ENCODE results near the gene TRPM3. TPM values are rescaled to one million over a fixed set of nuclear protein-coding genes. Genes with fewer than 3 reads are reported as not detected.

Gene TRPM3
- total RNA-seq, 1 experiment from 2014 or later = not detected

GRCh38 chr9:71042448-71042990 lies 78.9 kb downstream of the TRPM3 start:
- no peaks in the 10 kb centered on the region for H3K36me3 ChIP-seq (ENCODE audit: control insufficient read depth, insufficient read depth, low read length)
- H3K4me1 ChIP-seq = no peaks in the 10 kb centered on the region
- no peak for DNase-seq
- no peaks in the 10 kb centered on the region for H3K4me1 Mint-ChIP-seq (ENCODE audit: low read depth, unreplicated experiment)
- ChIA-PET POLR2A (no interaction called here), CTCF (no interaction called here)
- no peaks in the 10 kb centered on the region for H3K9me3 Mint-ChIP-seq (ENCODE audit: unreplicated experiment)
- TF ChIP-seq CTCF (IDR thresholded peaks at IDR 0.05; ENCODE audit: insufficient read depth in 1 of 2, low read depth in 1 of 2, low read length in 1 of 2, severe bottlenecking in 1 of 2, unreplicated experiment in 1 of 2) = no peak
- H3K27me3 Mint-ChIP-seq (ENCODE audit: insufficient read depth, unreplicated experiment) = no peaks in the 10 kb centered on the region
- intact Hi-C loops (cut with micrococcal nuclease; ENCODE audit: unreplicated experiment) = no loop called here
- no peak overlapping the region for H3K4me3 Mint-ChIP-seq (ENCODE audit: unreplicated experiment)
- H3K36me3 Mint-ChIP-seq (ENCODE audit: insufficient read depth, unreplicated experiment) = no peaks in the 10 kb centered on the region
- H3K27ac Mint-ChIP-seq (ENCODE audit: unreplicated experiment) = no peak overlapping the region
- no peak overlapping the region for H3K4me3 ChIP-seq (ENCODE audit: low read depth, low read length)
- H3K9me3 ChIP-seq = no peaks in the 10 kb centered on the region
- no TSS peak for BruUV-seq (replicated peaks)
- H3K27me3 ChIP-seq (replicated peaks; ENCODE audit: control insufficient read depth, insufficient read depth, low read length) = no peaks in the 10 kb centered on the region

- ChIA-PET POLR2A (no interaction called here), CTCF (no interaction called here)
- intact Hi-C loops (cut with micrococcal nuclease; ENCODE audit: unreplicated experiment) = no loop called here
- no TSS peak for BruUV-seq (replicated peaks)
- Histone ChIP-seq H3K4me1 (no peaks in the 10 kb centered on the region), H3K9me3 (no peaks in the 10 kb centered on the region), H3K36me3 (ENCODE audit: control insufficient read depth, insufficient read depth, low read length) (no peaks in the 10 kb centered on the region), H3K27me3 (replicated peaks; ENCODE audit: control insufficient read depth, insufficient read depth, low read length) (no peaks in the 10 kb centered on the region), H3K4me3 (ENCODE audit: low read depth, low read length) (no peak overlapping the region)
- Mint-ChIP-seq H3K4me3 (ENCODE audit: unreplicated experiment) (no peak overlapping the region), H3K27ac (ENCODE audit: unreplicated experiment) (no peak overlapping the region), H3K36me3 (ENCODE audit: insufficient read depth, unreplicated experiment) (no peaks in the 10 kb centered on the region), H3K9me3 (ENCODE audit: unreplicated experiment) (no peaks in the 10 kb centered on the region), H3K4me1 (ENCODE audit: low read depth, unreplicated experiment) (no peaks in the 10 kb centered on the region), H3K27me3 (ENCODE audit: insufficient read depth, unreplicated experiment) (no peaks in the 10 kb centered on the region)
- DNase-seq = no peak
- no peak for TF ChIP-seq CTCF (IDR thresholded peaks at IDR 0.05; ENCODE audit: insufficient read depth in 1 of 2, low read depth in 1 of 2, low read length in 1 of 2, severe bottlenecking in 1 of 2, unreplicated experiment in 1 of 2)
Observed at GRCh38 chr9:71037521-71037920, 83.9 kb downstream of the TRPM3 start.

GRCh38 chr9:71036501-71036900 lies 84.9 kb downstream of the TRPM3 start:
- DNase-seq = no peak
- Histone ChIP-seq H3K27me3 (replicated peaks; ENCODE audit: control insufficient read depth, insufficient read depth, low read length) (no peaks in the 10 kb centered on the region), H3K36me3 (ENCODE audit: control insufficient read depth, insufficient read depth, low read length) (no peaks in the 10 kb centered on the region), H3K9me3 (no peaks in the 10 kb centered on the region), H3K4me1 (no peaks in the 10 kb centered on the region), H3K4me3 (ENCODE audit: low read depth, low read length) (no peak overlapping the region)
- BruUV-seq (replicated peaks) = no TSS peak
- ChIA-PET CTCF (no interaction called here), POLR2A (no interaction called here)
- intact Hi-C loops (cut with micrococcal nuclease; ENCODE audit: unreplicated experiment) = no loop called here
- H3K27ac Mint-ChIP-seq (ENCODE audit: unreplicated experiment) = no peak overlapping the region
- no peaks in the 10 kb centered on the region for H3K4me1 Mint-ChIP-seq (ENCODE audit: low read depth, unreplicated experiment)
- no peaks in the 10 kb centered on the region for H3K36me3 Mint-ChIP-seq (ENCODE audit: insufficient read depth, unreplicated experiment)
- H3K9me3 Mint-ChIP-seq (ENCODE audit: unreplicated experiment) = no peaks in the 10 kb centered on the region
- H3K4me3 Mint-ChIP-seq (ENCODE audit: unreplicated experiment) = no peak overlapping the region
- H3K27me3 Mint-ChIP-seq (ENCODE audit: insufficient read depth, unreplicated experiment) = no peaks in the 10 kb centered on the region
- no peak for TF ChIP-seq CTCF (IDR thresholded peaks at IDR 0.05; ENCODE audit: insufficient read depth in 1 of 2, low read depth in 1 of 2, low read length in 1 of 2, severe bottlenecking in 1 of 2, unreplicated experiment in 1 of 2)
